K562 (cell line): ENCODE results near the gene NINJ1. TPM values are rescaled to one million over a fixed set of nuclear protein-coding genes. Genes with fewer than 3 reads are reported as not detected.

Source experiments
- ATAC-seq: fragments of 200-7000 bp; cut with Tn5 transposase; 3 replicates; pipeline ENCODE4 v1.9.1; 2020; ENCODE audit warnings: moderate library complexity
- BruUV-seq: library from RNA; stranded (reverse); fragments of 400-500 nt; replicated peaks from 2 replicates; lab custom pipeline; 2021; lab: Mats Ljungman, UMichigan
- CTCF ChIA-PET: fragments of 300-600 bp; formaldehyde crosslinking; extraction: SDS; loops from one replicate; lab custom pipeline; 2021; ENCODE audit warnings: low intra/inter-chr PET ratio; lab: Yijun Ruan, JAX
- POLR2A ChIA-PET: fragments of 300-600, 350-650 bp; sonication (Branson Sonifier 250); formaldehyde crosslinking; extraction: SDS; loops from one replicate; lab custom pipeline; 2021; ENCODE audit warnings: antibody characterized with exemption, inconsistent platforms; lab: Yijun Ruan, JAX
- DNase-seq, 4 experiments: peaks; one replicate each; pipeline versions ENCODE4 v3.0.0 to v3.0.0-alpha.2; 2011 to 2018; ENCODE audit warnings: low spot score in 3 of 4, mixed read lengths in 3 of 4; ENCODE audit errors: extremely low read depth in 1 of 4
- FAIRE-seq: peaks from 2 replicates; lab custom pipeline; 2011; peaks lifted over from hg19 to GRCh38; lab: Jason Lieb, UNC
- H2AFZ ChIP-seq: 2 replicates; pipeline ENCODE4 v1.6.0; 2011; ENCODE audit warnings: low read depth, low read length, control low read depth, inconsistent platforms
- H3K27ac ChIP-seq: fragments of 200-600 bp; 3 replicates; pipeline ENCODE4 v1.8.0; 2011; ENCODE audit warnings: low read depth, mild to moderate bottlenecking, control low read depth, inconsistent platforms, low read length, moderate library complexity, mixed read lengths; ENCODE audit errors: extremely low read depth
- H3K27me3 ChIP-seq, 2 experiments: fragments of 300-600 bp in 1 of 2; 2 replicates in 1 of 2; 3 replicates in 1 of 2; pipeline versions ENCODE4 v1.6.0 to v1.8.0; 2011; ENCODE audit warnings: inconsistent platforms in 2 of 2, low read length in 2 of 2, mild to moderate bottlenecking in 1 of 2, mixed read lengths in 1 of 2, moderate library complexity in 1 of 2; ENCODE audit not compliant: control insufficient read depth in 2 of 2, insufficient read depth in 2 of 2
- H3K36me3 ChIP-seq: fragments of 300-600 bp; 3 replicates; pipeline ENCODE4 v1.8.0; 2011; ENCODE audit warnings: mild to moderate bottlenecking, low read length, inconsistent platforms; ENCODE audit not compliant: control insufficient read depth, insufficient read depth
- H3K4me1 ChIP-seq, 2 experiments: fragments of 200-600 bp in 1 of 2; replicated peaks in 1 of 2; 2 replicates in 1 of 2; 3 replicates in 1 of 2; pipeline versions ENCODE4 v1.5.1 to v1.8.0; 2011; ENCODE audit warnings: inconsistent platforms in 2 of 2, low read length in 2 of 2, mild to moderate bottlenecking in 1 of 2, mixed read lengths in 1 of 2, moderate library complexity in 1 of 2; ENCODE audit not compliant: control insufficient read depth in 2 of 2, insufficient read depth in 2 of 2
- H3K4me2 ChIP-seq: 2 replicates; pipeline ENCODE4 v1.6.1; 2011; ENCODE audit warnings: low read length, control low read depth, inconsistent platforms, mixed read lengths; ENCODE audit not compliant: insufficient read depth
- H3K4me3 ChIP-seq: fragments of 200-600 bp; sonication (generic), shearing (Covaris generic); 2 replicates; pipeline ENCODE4 v1.5.1; 2016; ENCODE audit warnings: control low read depth, inconsistent platforms
- H3K79me2 ChIP-seq: fragments of 200-600 bp; 3 replicates; pipeline ENCODE4 v1.8.0; 2011; ENCODE audit warnings: low read length, inconsistent platforms; ENCODE audit not compliant: control insufficient read depth, insufficient read depth
- H3K9ac ChIP-seq, 2 experiments: 2 replicates each; pipeline versions ENCODE4 v1.6.0 to v1.6.1; 2011; ENCODE audit warnings: low read depth in 2 of 2, low read length in 2 of 2, control low read depth in 1 of 2, inconsistent platforms in 1 of 2, mild to moderate bottlenecking in 1 of 2, mixed read lengths in 1 of 2; ENCODE audit not compliant: insufficient read depth in 1 of 2
- H3K9me1 ChIP-seq: one replicate; pipeline ENCODE4 v1.6.0; 2011; ENCODE audit warnings: inconsistent platforms, mild to moderate bottlenecking, low read length, moderate library complexity; ENCODE audit not compliant: control insufficient read depth, insufficient read depth
- H3K9me3 ChIP-seq: replicated peaks from 2 replicates; pipeline ENCODE4 v1.5.1; 2011; ENCODE audit warnings: low read depth, low read length, inconsistent platforms; ENCODE audit not compliant: control insufficient read depth, insufficient read depth
- H4K20me1 ChIP-seq: replicated peaks from 2 replicates; pipeline ENCODE4 v1.6.1; 2011; ENCODE audit warnings: low read length, inconsistent platforms, mixed read lengths; ENCODE audit not compliant: control insufficient read depth, insufficient read depth
- ARID2 ChIP-seq: fragments of 450-650 bp; IDR thresholded peaks from 2 replicates; pipeline ENCODE4 v1.6.1; 2017; ENCODE audit warnings: antibody characterized with exemption, mild to moderate bottlenecking
- DACH1 ChIP-seq: fragments of 450-650 bp; IDR thresholded peaks from 2 replicates; pipeline ENCODE4 v1.6.1; 2018; ENCODE audit not compliant: partially characterized antibody
- FOSL1 ChIP-seq: fragments of 200-800 bp; sonication (Bioruptor generic); conservative IDR thresholded peaks from 2 replicates; pipeline ENCODE4 v1.6.1; 2016; ENCODE audit warnings: missing genetic modification characterization, missing compliant biosample characterization
- FOXA1 ChIP-seq: fragments of 450-650 bp; IDR thresholded peaks from 2 replicates; pipeline ENCODE4 v1.6.1; 2016; ENCODE audit warnings: mild to moderate bottlenecking, borderline replicate concordance
- KLF6 ChIP-seq: fragments of 250-450 bp; sonication (Bioruptor Pico); IDR thresholded peaks from 2 replicates; pipeline ENCODE4 v1.4.0; 2020; ENCODE audit warnings: mild to moderate bottlenecking, moderate library complexity, borderline replicate concordance
- MEIS2 ChIP-seq: fragments of 450-650 bp; IDR thresholded peaks from 2 replicates; pipeline ENCODE4 v1.6.1; 2014; ENCODE audit warnings: mild to moderate bottlenecking; ENCODE audit not compliant: partially characterized antibody
- NELFE ChIP-seq: IDR thresholded peaks from 2 replicates; pipeline ENCODE4 v1.6.1; 2011; ENCODE audit warnings: mild to moderate bottlenecking; ENCODE audit not compliant: insufficient read depth, insufficient read length
- PBX2 ChIP-seq, 2 experiments: IDR thresholded peaks in 1 of 2; conservative IDR thresholded peaks in 1 of 2; 2 replicates each; pipeline ENCODE4 v1.6.1; 2016; ENCODE audit warnings: low read depth in 2 of 2, mild to moderate bottlenecking in 1 of 2, missing compliant biosample characterization in 1 of 2, missing genetic modification characterization in 1 of 2, moderate library complexity in 1 of 2
- RFX1 ChIP-seq: fragments of 450-650 bp; IDR thresholded peaks from 2 replicates; pipeline ENCODE4 v1.6.1; 2016; ENCODE audit warnings: mild to moderate bottlenecking, moderate library complexity
- ZBTB26 ChIP-seq: fragments of 450-650 bp; formaldehyde crosslinking; IDR thresholded peaks from 2 replicates; pipeline ENCODE4 v1.4.0; 2022; ENCODE audit warnings: missing genetic modification characterization
- WGBS: fragments of 100-300 bp; shearing (Covaris generic); methylation state at CpG from one replicate; pipeline ENCODE4 v1.1.6; 2016; ENCODE audit warnings: low coverage, mixed read lengths; ENCODE audit not compliant: insufficient coverage; ENCODE audit errors: missing lambda C conversion rate; 5-methylcytosine and 5-hydroxymethylcytosine counted together
- in situ Hi-C: fragments of 300-500 bp; cut with MboI; formaldehyde crosslinking; loops from 4 replicates; pipeline ENCODE4 v1.15.0; 2018; ENCODE audit warnings: inconsistent platforms, mixed read lengths
- intact Hi-C: fragments of 100-400 bp; cut with micrococcal nuclease; formaldehyde crosslinking; loops from 2 replicates; pipeline ENCODE4 v1.14.2; 2022
- polyA plus RNA-seq, 8 experiments: library from polyadenylated mRNA; depleted of rRNA in 4 of 8; stranded (reverse) in 5 of 8; unstranded in 3 of 8; fragments of >200 nt; fragmentation: Nextera tagmentation in 2 of 8; fragmentation: Illumina TruSeq in 1 of 8; extraction: Ambion mirVana in 2 of 8; extraction: Trizol in 1 of 8; gene quantifications; 2 replicates each; pipeline versions ENCODE4 v1.2.1 to v1.2.3, GENCODE V29; 2011 to 2014; ENCODE audit warnings: inconsistent platforms in 1 of 8, missing spikeins in 1 of 8
- total RNA-seq, 7 experiments: library from RNA; depleted of rRNA in 6 of 7; stranded (reverse); fragments of >200 nt in 6 of 7; fragmentation: Illumina TruSeq in 2 of 7; extraction: Trizol in 2 of 7; gene quantifications; 2 replicates each; pipeline versions ENCODE4 v1.2.1 to v1.2.3, GENCODE V29; 2011 to 2021; ENCODE audit warnings: low replicate concordance in 1 of 7

The NINJ1 gene
- total and polyA plus RNA-seq, 9 of the 15 experiments (the other 6 are each of a cell fraction or from before 2014, with no cell fraction given), result 0.13 to 8.4 (median 4.9) TPM

DNA sequence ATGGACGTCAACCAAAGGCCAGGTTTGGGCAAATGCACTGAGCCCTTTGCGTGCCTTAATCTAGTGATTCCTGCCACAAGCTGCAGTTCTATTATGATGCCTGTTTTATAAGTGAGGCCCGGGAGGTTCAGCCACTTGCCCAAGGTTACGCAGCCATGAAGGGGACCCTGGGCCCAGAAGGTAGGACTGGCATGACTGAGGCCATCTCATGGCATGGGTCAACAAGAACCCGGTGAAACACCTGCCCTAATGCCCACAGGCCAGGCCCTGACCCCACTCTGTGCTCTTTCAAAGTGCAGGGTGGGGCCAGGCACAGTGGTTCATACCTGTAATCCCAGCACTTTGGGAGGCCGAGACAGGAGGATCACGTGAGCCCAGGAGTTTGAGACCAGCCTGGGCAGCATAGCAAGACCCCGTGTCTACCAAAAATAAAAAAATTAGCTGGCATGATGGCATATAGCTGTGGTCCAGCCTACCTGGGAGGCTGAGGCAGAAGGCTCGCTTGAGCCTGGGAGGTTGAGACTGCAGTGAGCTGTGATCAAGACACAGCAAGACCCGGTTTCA is 8.6 kb downstream of the NINJ1 start:
- Histone ChIP-seq H3K79me2 (no peaks in the 10 kb centered on the region), H3K4me3 (no peak overlapping the region), H3K27ac (no peak overlapping the region), H4K20me1 (no peaks in the 10 kb centered on the region), H3K9me3 (no peaks in the 10 kb centered on the region), H3K27me3 (no peaks in the 10 kb centered on the region), H2AFZ (no peak overlapping the region), H3K36me3 (no peaks in the 10 kb centered on the region), H3K9me1 (no peaks in the 10 kb centered on the region), H3K4me2 (no peak overlapping the region), H3K4me1 (peaks cover 3 to 44% of the 10 kb centered on the region in 2 experiments), H3K9ac (no peak overlapping the region)
- TF ChIP-seq KLF6 (CRISPR knock-in tag) (no peak), RFX1 (no peak), FOXA1 (no peak)
- BruUV-seq, result no TSS peak
- no peak for DNase-seq
- intact Hi-C loops, result no loop called here
- CTCF ChIA-PET, result no interaction called here
- WGBS, result 70% methylated on average over 10 of the region's 10 CpGs
- in situ Hi-C loops, result no loop called here
- ATAC-seq, result no peak
- POLR2A ChIA-PET, result interaction anchor here (0.9 kb wide), 1 partner anchor 9 kb away, joined by 4 read pairs; the partner anchor contains the start of gene NINJ1
- no peak for FAIRE-seq

DNA sequence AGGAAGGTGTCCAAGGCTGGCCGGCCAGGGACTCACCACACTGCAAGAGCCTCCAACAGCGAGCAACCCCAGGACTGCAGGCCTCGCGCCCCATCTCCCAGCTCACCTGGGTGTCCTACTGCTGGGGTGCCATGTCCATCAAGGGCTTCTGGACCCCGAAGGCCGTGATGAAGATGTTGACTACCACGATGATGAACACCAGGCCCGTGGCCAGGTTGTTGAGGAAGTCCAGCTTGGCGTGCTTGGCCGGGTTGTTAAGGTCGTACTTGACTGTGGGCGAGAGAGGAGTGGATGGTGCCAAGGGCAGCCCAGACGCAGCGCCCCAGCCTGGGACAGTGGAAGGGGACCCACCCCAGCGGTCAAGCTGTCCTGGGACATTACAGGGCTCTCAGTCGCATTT is 9.3 kb downstream of the NINJ1 start:
- H3K4me2 ChIP-seq, result no peak overlapping the region
- TF ChIP-seq NELFE (no peak), PBX2 (CRISPR knock-in tag; IDR thresholded peaks at IDR 0.05; ENCODE audit: low read depth) (no peak), PBX2 (tag; conservative IDR thresholded peaks at IDR 0.05; ENCODE audit: low read depth) (no peak), MEIS2 (no peak), ARID2 (no peak), ZBTB26 (CRISPR knock-in tag) (no peak), DACH1 (no peak), FOSL1 (tag) (no peak)

More for the DNA sequence above, 9.3 kb downstream of the NINJ1 start:
- POLR2A ChIA-PET, result no interaction called here
- 78% methylated on average over 13 of the region's 16 CpGs for WGBS
- no TSS peak for BruUV-seq
- H3K4me3 ChIP-seq, result no peak overlapping the region
- FAIRE-seq (no peak), ATAC-seq (no peak), DNase-seq (no peak)
- intact Hi-C loops, result no loop called here
- no peaks in the 10 kb centered on the region for H4K20me1 ChIP-seq
- no peaks in the 10 kb centered on the region for H3K79me2 ChIP-seq
- in situ Hi-C loops, result no loop called here
- CTCF ChIA-PET, result no interaction called here
- H3K9me3 ChIP-seq, result no peaks in the 10 kb centered on the region
- no peaks in the 10 kb centered on the region for H3K36me3 ChIP-seq
- H3K9ac ChIP-seq, result no peak overlapping the region
- H2AFZ ChIP-seq, result no peak overlapping the region
- H3K9me1 ChIP-seq, result no peaks in the 10 kb centered on the region
- peaks cover 9 to 50% of the 10 kb centered on the region in 2 experiments for H3K4me1 ChIP-seq
- H3K27me3 ChIP-seq, result no peaks in the 10 kb centered on the region
- H3K27ac ChIP-seq, result no peak overlapping the region
